Measurements from ENCODE around the gene REEP3. TPM values are rescaled to one million over a fixed set of nuclear protein-coding genes. Genes with fewer than 3 reads are reported as not detected.
A peak's percentile ranks its signal among the peaks of the same experiment; 100 is the strongest.

Gene REEP3
- total RNA-seq, 4 donors from 2014 or later: 63.4 to 79.6 (median 73.1) TPM

GRCh38 chr10:63671317-63671937 is 150.2 kb downstream of the REEP3 start:
- no peaks in the 10 kb centered on the region for H3K36me3 ChIP-seq
- WGBS, 2 donors: 11 to 19% methylated on average over 2 of the region's 2 CpGs
- no peaks in the 10 kb centered on the region for H3K27me3 ChIP-seq
- intact Hi-C loops (cut with DNase I): no loop called here
- H3K4me3 ChIP-seq (replicated peaks in 1 of 3): no peak overlapping the region
- H3K9me3 ChIP-seq: no peaks in the 10 kb centered on the region
- peak; percentile 28 to 42 for DNase-seq
- TF ChIP-seq CTCF (IDR thresholded peaks at IDR 0.05): peak in 4 of 6 experiments; percentile 22 to 56 (median 42)
- TF ChIP-seq POLR2A (IDR thresholded peaks at IDR 0.05): no peak
- H3K27ac ChIP-seq: peak overlapping the region; percentile 59 to 87 (median 77)
- peaks cover 28 to 35% of the 10 kb centered on the region in 2 donors for H3K4me1 ChIP-seq

GRCh38 chr10:63672491-63672890 is 151.3 kb downstream of the REEP3 start:
- Histone ChIP-seq H3K27me3 (no peaks in the 10 kb centered on the region), H3K36me3 (no peaks in the 10 kb centered on the region), H3K27ac (peak overlapping the region; percentile 59 to 87 (median 77)), H3K4me1 (peaks cover 28 to 35% of the 10 kb centered on the region in 2 donors), H3K4me3 (replicated peaks in 1 of 3) (no peak overlapping the region), H3K9me3 (no peaks in the 10 kb centered on the region)
- TF ChIP-seq CTCF (IDR thresholded peaks at IDR 0.05): no peak
- TF ChIP-seq POLR2A (IDR thresholded peaks at IDR 0.05): no peak
- intact Hi-C loops (cut with DNase I): no loop called here
- DNase-seq: no peak
- WGBS, 2 donors: 73 to 97% methylated on average over 3 of the region's 3 CpGs

GRCh38 chr10:63673246-63673645 is 152.0 kb downstream of the REEP3 start:
- Histone ChIP-seq H3K4me3 (replicated peaks in 1 of 3) (no peak overlapping the region), H3K36me3 (no peaks in the 10 kb centered on the region), H3K27ac (peak overlapping the region in 1 of 3 donors; percentile 87), H3K27me3 (no peaks in the 10 kb centered on the region), H3K4me1 (peaks cover 28 to 35% of the 10 kb centered on the region in 2 donors), H3K9me3 (no peaks in the 10 kb centered on the region)
- peak in 1 of 2 donors; percentile 6 for DNase-seq
- WGBS, 2 donors: 69 to 90% methylated on average over 3 to 5 of the region's 7 CpGs
- TF ChIP-seq CTCF (IDR thresholded peaks at IDR 0.05) (no peak), POLR2A (IDR thresholded peaks at IDR 0.05) (no peak)
- intact Hi-C loops (cut with DNase I): no loop called here

- Histone ChIP-seq H3K36me3 (no peaks in the 10 kb centered on the region), H3K27me3 (no peaks in the 10 kb centered on the region), H3K9me3 (no peaks in the 10 kb centered on the region), H3K27ac (peak overlapping the region in 1 of 3 donors; percentile 87), H3K4me1 (peaks cover 28 to 35% of the 10 kb centered on the region in 2 donors), H3K4me3 (replicated peaks in 1 of 3) (no peak overlapping the region)
- DNase-seq: no peak
- intact Hi-C loops (cut with DNase I): no loop called here
- TF ChIP-seq POLR2A (IDR thresholded peaks at IDR 0.05): no peak
- no peak for TF ChIP-seq CTCF (IDR thresholded peaks at IDR 0.05)
Observed at GRCh38 chr10:63673846-63674245, 152.6 kb downstream of the REEP3 start.

Small RNAs within 50 kb of the gene (small RNA-seq; reads per million reads assigned to genes)
- gene AC022022.1: not detected

Other genes starting within 250 kb of the REEP3 start
- 100 to 1,000 TPM; 120 to 168 (median 136) TPM for gene JMJD1C, start 55.4 kb upstream of the REEP3 start, total RNA-seq

All from thyroid gland (tissue), 4 donors.